K562 (cell line): Measurements from ENCODE around the gene VPS9D1. TPM values are rescaled to one million over a fixed set of nuclear protein-coding genes. Genes with fewer than 3 reads are reported as not detected.

Experiments used
- BRF1 ChIP-seq: IDR thresholded peaks from 3 replicates; pipeline ENCODE4 v1.6.1; 2011; ENCODE audit warnings: borderline replicate concordance, mild to moderate bottlenecking; ENCODE audit not compliant: insufficient read length; ENCODE audit errors: extremely low read depth
- CBFB ChIP-seq: sonication (generic); formaldehyde crosslinking; IDR thresholded peaks from 2 replicates; pipeline ENCODE4 v1.4.0; 2020; ENCODE audit warnings: mild to moderate bottlenecking, missing genetic modification reagents
- CBX5 ChIP-seq: IDR thresholded peaks from 2 replicates; pipeline ENCODE4 v1.6.1; 2014; ENCODE audit warnings: low read depth, borderline replicate concordance
- EP400 ChIP-seq: fragments of 450-650 bp; IDR thresholded peaks from 2 replicates; pipeline ENCODE4 v1.6.1; 2017; ENCODE audit warnings: antibody characterized with exemption, mild to moderate bottlenecking, moderate library complexity
- ETV5 ChIP-seq: sonication (generic); formaldehyde crosslinking; IDR thresholded peaks from 2 replicates; pipeline ENCODE4 v1.4.0; 2020; ENCODE audit warnings: low read depth, mild to moderate bottlenecking, missing genetic modification reagents
- ETV6 ChIP-seq, 3 experiments: fragments of 150-350 bp in 1 of 3; sonication (generic) in 1 of 3; formaldehyde crosslinking in 1 of 3; IDR thresholded peaks; 2 replicates each; pipeline versions ENCODE4 v1.6.1 to v1.8.0; 2014 to 2022; ENCODE audit warnings: borderline replicate concordance in 2 of 3, low read depth in 2 of 3, antibody characterized with exemption in 1 of 3, low read length in 1 of 3, mild to moderate bottlenecking in 1 of 3, missing genetic modification reagents in 1 of 3
- HDAC8 ChIP-seq: fragments of 450-650 bp; IDR thresholded peaks from 2 replicates; pipeline ENCODE4 v1.6.1; 2016; ENCODE audit warnings: mild to moderate bottlenecking, missing genetic modification characterization, moderate library complexity, missing compliant biosample characterization
- KDM5B ChIP-seq: fragments of 200-600 bp; sonication (generic); IDR thresholded peaks from 2 replicates; pipeline ENCODE4 v1.6.1; 2012; ENCODE audit warnings: low read depth, mild to moderate bottlenecking, moderate library complexity, low read length, control low read depth, inconsistent platforms; ENCODE audit not compliant: insufficient replicate concordance
- MYC ChIP-seq, 2 experiments: fragments of 250-450 bp in 1 of 2; sonication (Bioruptor Pico) in 1 of 2; IDR thresholded peaks; 2 replicates each; pipeline versions ENCODE4 v1.5.1 to v1.6.1; 2012 to 2021; ENCODE audit warnings: low read depth in 2 of 2, borderline replicate concordance in 1 of 2, improper control_type of control experiment in 1 of 2, low read length in 1 of 2, mild to moderate bottlenecking in 1 of 2, moderate library complexity in 1 of 2
- NBN ChIP-seq: fragments of 450-650 bp; IDR thresholded peaks from 2 replicates; pipeline ENCODE4 v1.6.1; 2016; ENCODE audit warnings: low read depth, mild to moderate bottlenecking
- RBFOX2 ChIP-seq: fragments of 200-400 bp; formaldehyde crosslinking; IDR thresholded peaks from 2 replicates; pipeline ENCODE4 v1.6.1; 2017; ENCODE audit warnings: low read depth, mild to moderate bottlenecking, low read length, moderate library complexity
- SRSF1 ChIP-seq: fragments of 200-400 bp; formaldehyde crosslinking; IDR thresholded peaks from 2 replicates; pipeline ENCODE4 v1.6.1; 2017; ENCODE audit warnings: mild to moderate bottlenecking, low read depth, low read length, moderate library complexity
- U2AF2 ChIP-seq: fragments of 200-400 bp; formaldehyde crosslinking; optimal IDR thresholded peaks from 2 replicates; pipeline ENCODE3; 2017; ENCODE audit warnings: low read depth, mild to moderate bottlenecking, low read length
- ZNF277 ChIP-seq: fragments of 250-450 bp; sonication (Bioruptor Pico); IDR thresholded peaks from 2 replicates; pipeline ENCODE4 v1.8.0; 2022; ENCODE audit warnings: inconsistent platforms, mild to moderate bottlenecking, moderate library complexity, borderline replicate concordance
- ZNF280A ChIP-seq: fragments of 450-650 bp; IDR thresholded peaks from 2 replicates; pipeline ENCODE4 v1.6.1; 2018; ENCODE audit warnings: mild to moderate bottlenecking, low read depth; ENCODE audit not compliant: partially characterized antibody
- ZNF639 ChIP-seq, 2 experiments: fragments of 200-800 bp in 1 of 2; sonication (Bioruptor generic) in 1 of 2; sonication (generic) in 1 of 2; formaldehyde crosslinking in 1 of 2; IDR thresholded peaks in 1 of 2; conservative IDR thresholded peaks in 1 of 2; 2 replicates each; pipeline versions ENCODE4 v1.5.0 to v1.6.1; 2016 to 2020; ENCODE audit warnings: missing compliant biosample characterization in 1 of 2, missing genetic modification characterization in 1 of 2, missing genetic modification reagents in 1 of 2
- ZNF764 ChIP-seq: fragments of 250-450 bp; sonication (Bioruptor Pico); IDR thresholded peaks from 2 replicates; pipeline ENCODE4 v1.4.0; 2020; ENCODE audit warnings: low read depth, mild to moderate bottlenecking, moderate library complexity
- ZNF780A ChIP-seq: fragments of 250-450 bp; sonication (Bioruptor Pico); IDR thresholded peaks from 2 replicates; pipeline ENCODE4 v1.5.0; 2021; ENCODE audit warnings: mild to moderate bottlenecking
- ZSCAN32 ChIP-seq: fragments of 450-650 bp; formaldehyde crosslinking; IDR thresholded peaks from 2 replicates; pipeline ENCODE4 v1.4.0; 2020; ENCODE audit warnings: mild to moderate bottlenecking, moderate library complexity
- polyA plus RNA-seq, 8 experiments: library from polyadenylated mRNA; depleted of rRNA in 4 of 8; stranded (reverse) in 5 of 8; unstranded in 3 of 8; fragments of >200 nt; fragmentation: Nextera tagmentation in 2 of 8; fragmentation: Illumina TruSeq in 1 of 8; extraction: Ambion mirVana in 2 of 8; extraction: Trizol in 1 of 8; gene quantifications; 2 replicates each; pipeline versions ENCODE4 v1.2.1 to v1.2.3, GENCODE V29; 2011 to 2014; ENCODE audit warnings: inconsistent platforms in 1 of 8, missing spikeins in 1 of 8
- total RNA-seq, 7 experiments: library from RNA; depleted of rRNA in 6 of 7; stranded (reverse); fragments of >200 nt in 6 of 7; fragmentation: Illumina TruSeq in 2 of 7; extraction: Trizol in 2 of 7; gene quantifications; 2 replicates each; pipeline versions ENCODE4 v1.2.1 to v1.2.3, GENCODE V29; 2011 to 2021; ENCODE audit warnings: low replicate concordance in 1 of 7
- TF ChIP-seq, protein P1 (sequence below): sonication (generic); formaldehyde crosslinking; IDR thresholded peaks from 2 replicates; pipeline ENCODE4 v1.8.0; 2022; ENCODE audit warnings: mild to moderate bottlenecking, missing genetic modification reagents

Gene VPS9D1
- total and polyA plus RNA-seq, 9 of the 15 experiments (the other 6 are each of a cell fraction or from before 2014, with no cell fraction given): 0.33 to 3.1 (median 1.1) TPM

DNA sequence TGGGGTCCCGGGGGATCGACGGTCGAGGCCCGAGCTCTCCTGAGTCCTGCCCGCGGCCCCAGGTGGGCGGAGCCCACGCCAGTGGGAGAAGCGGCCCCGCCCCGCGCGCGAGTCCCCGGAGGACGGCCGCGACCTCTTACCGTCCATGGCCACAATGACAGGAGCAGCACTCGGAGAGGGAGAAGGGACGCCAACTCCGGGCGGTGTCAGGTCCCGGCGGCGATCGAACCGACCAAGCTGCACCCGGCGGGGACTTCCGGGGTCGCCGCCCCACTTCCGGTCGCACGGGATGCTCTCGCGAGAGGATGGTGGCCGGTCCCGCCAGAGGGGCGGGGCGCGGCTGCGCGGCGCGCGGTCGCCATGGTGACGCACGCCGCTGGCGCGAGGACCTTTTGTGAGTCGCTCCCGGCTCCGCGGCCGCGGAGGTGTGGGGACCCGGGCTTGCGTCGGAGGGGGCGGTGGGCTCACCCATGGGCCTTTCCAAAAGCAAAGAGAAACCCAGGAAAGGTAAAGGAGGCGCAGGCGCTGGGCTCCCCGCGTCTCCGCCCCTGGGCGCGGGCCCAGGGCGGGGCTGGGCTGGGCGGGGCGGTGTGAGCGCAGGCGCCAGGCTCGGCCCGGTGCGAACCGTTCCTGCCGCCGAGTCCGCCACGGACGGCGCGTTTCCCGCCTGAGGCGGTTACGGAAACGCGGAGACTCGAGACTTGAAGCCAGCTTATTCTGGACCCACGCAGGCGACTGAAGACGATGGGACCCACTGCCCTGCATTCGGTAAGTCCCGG lies 63.1 kb downstream of the VPS9D1 start, which contains the start of the genes CHMP1A and SPATA33 (continued):
- TF ChIP-seq ETV6 (IDR thresholded peaks at IDR 0.05; ENCODE audit: borderline replicate concordance in 1 of 2, low read depth in 2 of 2, low read length in 1 of 2): no peak; a peak in 1 of 4 replicates
- TF ChIP-seq ETV6 (CRISPR knock-in tag; IDR thresholded peaks at IDR 0.05; ENCODE audit: borderline replicate concordance): no peak
- no peak for TF ChIP-seq ZNF780A (CRISPR knock-in tag)
- no peak for TF ChIP-seq ZNF280A
- TF ChIP-seq NBN: no peak
- peak; percentile 77 for TF ChIP-seq ETV5 (CRISPR knock-in tag)
- no peak for TF ChIP-seq CBX5
- TF ChIP-seq ZNF277 (CRISPR knock-in tag): no peak
- TF ChIP-seq RBFOX2: peak; percentile 89
- peak; percentile 76; the same call in 1 of the 2 replicates for TF ChIP-seq EP400
- no peak for TF ChIP-seq ZNF764
- TF ChIP-seq KDM5B: peak; percentile 89
- TF ChIP-seq BRF1: no peak
- TF ChIP-seq HDAC8 (tag): no peak
- TF ChIP-seq SRSF1: no peak
- TF ChIP-seq, protein P1, sequence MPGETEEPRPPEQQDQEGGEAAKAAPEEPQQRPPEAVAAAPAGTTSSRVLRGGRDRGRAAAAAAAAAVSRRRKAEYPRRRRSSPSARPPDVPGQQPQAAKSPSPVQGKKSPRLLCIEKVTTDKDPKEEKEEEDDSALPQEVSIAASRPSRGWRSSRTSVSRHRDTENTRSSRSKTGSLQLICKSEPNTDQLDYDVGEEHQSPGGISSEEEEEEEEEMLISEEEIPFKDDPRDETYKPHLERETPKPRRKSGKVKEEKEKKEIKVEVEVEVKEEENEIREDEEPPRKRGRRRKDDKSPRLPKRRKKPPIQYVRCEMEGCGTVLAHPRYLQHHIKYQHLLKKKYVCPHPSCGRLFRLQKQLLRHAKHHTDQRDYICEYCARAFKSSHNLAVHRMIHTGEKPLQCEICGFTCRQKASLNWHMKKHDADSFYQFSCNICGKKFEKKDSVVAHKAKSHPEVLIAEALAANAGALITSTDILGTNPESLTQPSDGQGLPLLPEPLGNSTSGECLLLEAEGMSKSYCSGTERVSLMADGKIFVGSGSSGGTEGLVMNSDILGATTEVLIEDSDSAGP (CRISPR knock-in tag): no peak
- TF ChIP-seq ZSCAN32 (CRISPR knock-in tag): no peak
- TF ChIP-seq ZNF639 (CRISPR knock-in tag; conservative IDR thresholded peaks at IDR 0.05 in 1 of 2, IDR thresholded peaks at IDR 0.05 in 1 of 2): peak in 1 of 2 experiments; percentile 84; a peak in 2 of 4 replicates
- no peak for TF ChIP-seq U2AF2
- peak; percentile 24; the same call in 1 of the 2 replicates for TF ChIP-seq MYC (IDR thresholded peaks at IDR 0.05; ENCODE audit: low read depth, low read length)
- TF ChIP-seq MYC (CRISPR knock-in tag; IDR thresholded peaks at IDR 0.05; ENCODE audit: borderline replicate concordance, low read depth): no peak
- no peak for TF ChIP-seq CBFB (CRISPR knock-in tag)
